Stimulated activated CD4-positive, alpha-beta T cell treated with anti-CD3 and anti-CD28 coated beads, Interleukin-1b, Interleukin-23, amount 100 ng/mL, for 48 hours (primary cell): ENCODE measurements around the gene RBFOX1.

Experiments
- DNase-seq: peaks from one replicate; pipeline ENCODE4 v3.0.0-alpha.2; 2020

RBFOX1 gene

GRCh38 chr16:7713244-7713643, 380.6 kb downstream of the RBFOX1 start:
- no peak for DNase-seq

- no peak for DNase-seq
Observed at GRCh38 chr16:7714775-7715174, 382.1 kb downstream of the RBFOX1 start.

GRCh38 chr16:7716660-7717550, 384.3 kb downstream of the RBFOX1 start:
- DNase-seq: no peak

GRCh38 chr16:7722761-7723160, 390.1 kb downstream of the RBFOX1 start:
- no peak for DNase-seq

GRCh38 chr16:7731141-7731540, 398.5 kb downstream of the RBFOX1 start:
- no peak for DNase-seq

GRCh38 chr16:7736138-7736665, 403.6 kb downstream of the RBFOX1 start:
- no peak for DNase-seq

- DNase-seq: no peak
Observed at GRCh38 chr16:7742626-7743025, 410.0 kb downstream of the RBFOX1 start.

- DNase-seq: no peak
Observed at GRCh38 chr16:7744546-7745264, 412.1 kb downstream of the RBFOX1 start.

GRCh38 chr16:7745276-7745675, 412.6 kb downstream of the RBFOX1 start:
- DNase-seq: no peak

- DNase-seq: no peak
Observed at GRCh38 chr16:7746941-7747340, 414.3 kb downstream of the RBFOX1 start.

GRCh38 chr16:7748522-7748921, 415.9 kb downstream of the RBFOX1 start:
- DNase-seq: no peak

GRCh38 chr16:7755347-7755882, 422.8 kb downstream of the RBFOX1 start:
- DNase-seq: no peak
